Neural progenitor cell (in vitro differentiated cells): ENCODE measurements around the gene SCG5. TPM values are rescaled to one million over a fixed set of nuclear protein-coding genes. Genes with fewer than 3 reads are reported as not detected.

Experiments used
- DNase-seq: peaks from one replicate; pipeline ENCODE4 v3.0.0-alpha.2; 2016; ENCODE audit warnings: low spot score
- H2AFZ ChIP-seq: fragments of 200-600 bp; sonication (generic); replicated peaks from 2 replicates; pipeline ENCODE4 v1.6.1; 2016; ENCODE audit warnings: antibody characterized with exemption
- H3F3A ChIP-seq: fragments of 200-600 bp; sonication (generic); 2 replicates; pipeline ENCODE4 v1.6.1; 2016; ENCODE audit warnings: antibody characterized with exemption, low read depth
- H3K27ac ChIP-seq: fragments of 200-600 bp; sonication (generic); 2 replicates; pipeline ENCODE4 v1.5.1; 2016; ENCODE audit warnings: mild to moderate bottlenecking
- H3K27me3 ChIP-seq: fragments of 200-600 bp; sonication (generic); 2 replicates; pipeline ENCODE4 v1.6.1; 2016; ENCODE audit warnings: mild to moderate bottlenecking, moderate library complexity
- H3K36me3 ChIP-seq: fragments of 200-600 bp; sonication (generic); 2 replicates; pipeline ENCODE4 v1.5.1; 2016
- H3K4me1 ChIP-seq: fragments of 200-600 bp; sonication (generic); 2 replicates; pipeline ENCODE4 v1.6.1; 2016; ENCODE audit warnings: mixed run types
- H3K4me2 ChIP-seq: fragments of 200-600 bp; sonication (generic); 2 replicates; pipeline ENCODE4 v1.6.1; 2016
- H3K4me3 ChIP-seq: fragments of 200-600 bp; sonication (generic); 2 replicates; pipeline ENCODE4 v1.5.1; 2016
- H3K79me2 ChIP-seq: fragments of 200-600 bp; sonication (generic); 2 replicates; pipeline ENCODE4 v1.6.1; 2016; ENCODE audit warnings: low read depth
- H3K9ac ChIP-seq: fragments of 200-600 bp; sonication (generic); 2 replicates; pipeline ENCODE4 v1.6.1; 2016
- H3K9me3 ChIP-seq: fragments of 200-600 bp; sonication (generic); 2 replicates; pipeline ENCODE4 v1.5.1; 2016; ENCODE audit warnings: low read depth
- H4K20me1 ChIP-seq: fragments of 200-600 bp; sonication (generic); 2 replicates; pipeline ENCODE4 v1.6.1; 2016; ENCODE audit warnings: low read depth
- H3K27ac Mint-ChIP-seq: 3 replicates; pipeline ENCODE4 v1.8.0; 2021; ENCODE audit warnings: mixed read lengths
- H3K27me3 Mint-ChIP-seq: 2 replicates; pipeline ENCODE4 v1.8.0; 2022; ENCODE audit warnings: low read depth, mild to moderate bottlenecking, inconsistent platforms, moderate library complexity, mixed read lengths; ENCODE audit not compliant: insufficient read depth
- H3K36me3 Mint-ChIP-seq: 3 replicates; pipeline ENCODE4 v1.8.0; 2021; ENCODE audit warnings: mixed read lengths
- H3K4me1 Mint-ChIP-seq: 3 replicates; pipeline ENCODE4 v1.8.0; 2021; ENCODE audit warnings: mixed read lengths
- H3K4me3 Mint-ChIP-seq: 3 replicates; pipeline ENCODE4 v1.8.0; 2021; ENCODE audit warnings: mild to moderate bottlenecking, moderate library complexity, mixed read lengths
- H3K9me3 Mint-ChIP-seq: 3 replicates; pipeline ENCODE4 v1.8.0; 2020; ENCODE audit warnings: mixed read lengths
- CTCF ChIP-seq: fragments of 200-600 bp; sonication (generic); IDR thresholded peaks from 2 replicates; pipeline ENCODE4 v1.5.1; 2017; ENCODE audit warnings: antibody characterized with exemption, mild to moderate bottlenecking
- EZH2 ChIP-seq: fragments of 200-600 bp; sonication (generic); IDR thresholded peaks from 2 replicates; pipeline ENCODE4 v1.6.1; 2017; ENCODE audit warnings: antibody characterized with exemption, mild to moderate bottlenecking, moderate library complexity
- EZH2phosphoT487 ChIP-seq: fragments of 200-600 bp; sonication (generic); IDR thresholded peaks from 2 replicates; pipeline ENCODE4 v1.6.1; 2017; ENCODE audit warnings: antibody characterized with exemption
- total RNA-seq: library from RNA; depleted of rRNA; stranded (reverse); fragments of >200 nt; gene quantifications from 2 replicates; pipeline ENCODE4 v1.2.3, GENCODE V29; 2015; ENCODE audit warnings: low replicate concordance

SCG5 gene
- total RNA-seq, 1 donor from 2014 or later = 101 TPM

GRCh38 chr15:32659340-32660155 is 18.0 kb downstream of the SCG5 start:
- H3K4me3 ChIP-seq = no peak overlapping the region
- no peaks in the 10 kb centered on the region for H4K20me1 ChIP-seq
- H3K36me3 Mint-ChIP-seq = no peaks in the 10 kb centered on the region
- H3K4me3 Mint-ChIP-seq = no peak overlapping the region
- no peaks in the 10 kb centered on the region for H3K9me3 Mint-ChIP-seq
- H3K27ac Mint-ChIP-seq = no peak overlapping the region
- peaks cover 10% of the 10 kb centered on the region for H3K4me1 Mint-ChIP-seq
- no peaks in the 10 kb centered on the region for H3K27me3 ChIP-seq
- H3K9me3 ChIP-seq = no peaks in the 10 kb centered on the region
- no peak overlapping the region for H2AFZ ChIP-seq
- H3K36me3 ChIP-seq = no peaks in the 10 kb centered on the region
- DNase-seq = no peak
- H3K79me2 ChIP-seq = no peaks in the 10 kb centered on the region
- no peak overlapping the region for H3K9ac ChIP-seq
- H3K27ac ChIP-seq = no peak overlapping the region
- no peaks in the 10 kb centered on the region for H3F3A ChIP-seq
- TF ChIP-seq CTCF (no peak), EZH2 (no peak), EZH2phosphoT487 (no peak)
- H3K4me2 ChIP-seq = no peak overlapping the region
- peaks cover 2% of the 10 kb centered on the region for H3K27me3 Mint-ChIP-seq
- peaks cover 2% of the 10 kb centered on the region for H3K4me1 ChIP-seq

GRCh38 chr15:32663671-32664070 is 22.2 kb downstream of the SCG5 start:
- Mint-ChIP-seq H3K9me3 (no peaks in the 10 kb centered on the region), H3K27me3 (peaks cover 2% of the 10 kb centered on the region), H3K27ac (no peak overlapping the region), H3K4me1 (peaks cover 10% of the 10 kb centered on the region), H3K4me3 (no peak overlapping the region), H3K36me3 (peaks cover 4% of the 10 kb centered on the region)
- Histone ChIP-seq H4K20me1 (no peaks in the 10 kb centered on the region), H2AFZ (no peak overlapping the region), H3K79me2 (no peaks in the 10 kb centered on the region), H3K4me1 (peaks cover 7% of the 10 kb centered on the region), H3K4me2 (no peak overlapping the region), H3K9me3 (no peaks in the 10 kb centered on the region), H3K9ac (no peak overlapping the region), H3K4me3 (no peak overlapping the region), H3F3A (no peaks in the 10 kb centered on the region), H3K36me3 (no peaks in the 10 kb centered on the region), H3K27me3 (no peaks in the 10 kb centered on the region), H3K27ac (no peak overlapping the region)
- TF ChIP-seq CTCF = no peak
- DNase-seq = no peak

- H3K79me2 ChIP-seq = no peaks in the 10 kb centered on the region
- Mint-ChIP-seq H3K9me3 (no peaks in the 10 kb centered on the region), H3K27ac (no peak overlapping the region), H3K4me1 (peaks cover 3% of the 10 kb centered on the region), H3K36me3 (peaks cover 4% of the 10 kb centered on the region), H3K4me3 (no peak overlapping the region), H3K27me3 (peaks cover 2% of the 10 kb centered on the region)
- H3K27me3 ChIP-seq = no peaks in the 10 kb centered on the region
- no peaks in the 10 kb centered on the region for H4K20me1 ChIP-seq
- H3K9me3 ChIP-seq = no peaks in the 10 kb centered on the region
- no peak overlapping the region for H3K4me3 ChIP-seq
- no peak for TF ChIP-seq EZH2
- no peak for TF ChIP-seq CTCF
- no peak for TF ChIP-seq EZH2phosphoT487
- H3K27ac ChIP-seq = no peak overlapping the region
- H2AFZ ChIP-seq = no peak overlapping the region
- H3F3A ChIP-seq = peaks cover 6% of the 10 kb centered on the region
- no peak for DNase-seq
- peaks cover 17% of the 10 kb centered on the region for H3K4me1 ChIP-seq
- H3K9ac ChIP-seq = no peak overlapping the region
- no peak overlapping the region for H3K4me2 ChIP-seq
- no peaks in the 10 kb centered on the region for H3K36me3 ChIP-seq
These were observed 23.3 kb downstream of the SCG5 start for GRCh38 chr15:32664796-32665195.
